ENCODE measurements around the gene SORCS2. TPM values are rescaled to one million over a fixed set of nuclear protein-coding genes. Genes with fewer than 3 reads are reported as not detected.

SORCS2 gene
- polyA plus RNA-seq, 1 of the 3 experiments (the other 2 are of a cell fraction) = 1.6 TPM

- CTCF ChIA-PET = interaction anchor here (1.7 to 3.2 kb wide), 2 partner anchors 33 to 70 kb away, joined by 6 to 11 read pairs; partner anchors contain the start of gene SORCS2
- TF ChIP-seq NFIC (IDR thresholded peaks at IDR 0.05; ENCODE audit: borderline replicate concordance) (no peak), RAD21 (IDR thresholded peaks at IDR 0.05; ENCODE audit: low read length) (no peak), ZBTB33 (IDR thresholded peaks at IDR 0.05; ENCODE audit: borderline replicate concordance, low read depth) (no peak), IRF3 (IDR thresholded peaks at IDR 0.05; ENCODE audit: low read depth, low read length) (no peak), FOXJ3 (CRISPR knock-in tag; IDR thresholded peaks at IDR 0.05) (no peak), FOXM1 (IDR thresholded peaks at IDR 0.05; ENCODE audit: low read depth) (no peak), GATA2 (CRISPR knock-in tag; IDR thresholded peaks at IDR 0.05) (no peak), CHD2 (IDR thresholded peaks at IDR 0.05; ENCODE audit: low read length, partially characterized antibody) (no peak), MAX (IDR thresholded peaks at IDR 0.05; ENCODE audit: low read depth) (no peak), PBX3 (IDR thresholded peaks at IDR 0.05) (no peak)
Observed at GRCh38 chr4:7262134-7262533, 69.8 kb downstream of the SORCS2 start.

GRCh38 chr4:7263166-7263565 lies 70.8 kb downstream of the SORCS2 start:
- WGBS (ENCODE audit: low lambda C conversion rate) = 82% methylated on average over 3 of the region's 11 CpGs
- no peaks in the 10 kb centered on the region for H3K79me2 ChIP-seq (ENCODE audit: insufficient read depth)
- H3K36me3 ChIP-seq (replicated peaks in 1 of 2; ENCODE audit: control insufficient read depth in 1 of 2, insufficient read depth in 2 of 2, low read length in 1 of 2) = no peaks in the 10 kb centered on the region
- no peaks in the 10 kb centered on the region for H3K27me3 ChIP-seq (ENCODE audit: insufficient read depth)
- H3F3A ChIP-seq (replicated peaks; ENCODE audit: insufficient read depth) = no peaks in the 10 kb centered on the region
- no peaks in the 10 kb centered on the region for H3K9me2 ChIP-seq
- no peaks in the 10 kb centered on the region for H3K9me3 ChIP-seq
- TF ChIP-seq ZBTB33 (IDR thresholded peaks at IDR 0.05; ENCODE audit: borderline replicate concordance, low read depth) = no peak
- no peak for TF ChIP-seq EP300 (IDR thresholded peaks at IDR 0.05; ENCODE audit: borderline replicate concordance in 1 of 2, low read depth in 1 of 2, low read length in 1 of 2)
- TF ChIP-seq JUND (IDR thresholded peaks at IDR 0.05) = no peak
- no peak for TF ChIP-seq SMC3 (IDR thresholded peaks at IDR 0.05; ENCODE audit: low read depth, low read length)
- no peak overlapping the region for H3K4me3 ChIP-seq (ENCODE audit: low read depth in 2 of 2, low read length in 1 of 2)
- H3K4me1 ChIP-seq (ENCODE audit: control insufficient read depth in 1 of 2, insufficient read depth in 2 of 2, low read depth in 1 of 2, low read length in 1 of 2) = peaks cover 0 to 12% of the 10 kb centered on the region in 2 experiments; a peak in 2 of 4 replicates
- CTCF ChIA-PET = no interaction called here
- H3K27ac ChIP-seq (ENCODE audit: low read depth in 2 of 2, low read length in 1 of 2) = no peak overlapping the region
- no peak for DNase-seq
- POLR2A ChIA-PET = no interaction called here
- no peak overlapping the region for H3K4me2 ChIP-seq
- H3K9ac ChIP-seq = no peak overlapping the region
- H4K20me1 ChIP-seq (ENCODE audit: insufficient read depth) = no peaks in the 10 kb centered on the region
- H2AFZ ChIP-seq (ENCODE audit: low read depth) = no peak overlapping the region

More at GRCh38 chr4:7262134-7262533, 69.8 kb downstream of the SORCS2 start:
- H3K36me3 ChIP-seq (replicated peaks in 1 of 2; ENCODE audit: control insufficient read depth in 1 of 2, insufficient read depth in 2 of 2, low read length in 1 of 2) = no peaks in the 10 kb centered on the region
- H3K9ac ChIP-seq = no peak overlapping the region
- no peak overlapping the region for H3K4me3 ChIP-seq (ENCODE audit: low read depth in 2 of 2, low read length in 1 of 2)
- H3K79me2 ChIP-seq (ENCODE audit: insufficient read depth) = no peaks in the 10 kb centered on the region
- H3K9me3 ChIP-seq = no peaks in the 10 kb centered on the region
- no peak overlapping the region for H3K27ac ChIP-seq (ENCODE audit: low read depth in 2 of 2, low read length in 1 of 2)
- 54% methylated on average over 1 of the region's 1 CpG for WGBS (ENCODE audit: low lambda C conversion rate)
- H3F3A ChIP-seq (replicated peaks; ENCODE audit: insufficient read depth) = no peaks in the 10 kb centered on the region
- H4K20me1 ChIP-seq (ENCODE audit: insufficient read depth) = no peaks in the 10 kb centered on the region
- POLR2A ChIA-PET = no interaction called here
- DNase-seq = no peak
- H3K9me2 ChIP-seq = no peaks in the 10 kb centered on the region
- H3K4me1 ChIP-seq (ENCODE audit: control insufficient read depth in 1 of 2, insufficient read depth in 2 of 2, low read depth in 1 of 2, low read length in 1 of 2) = peaks cover 0 to 18% of the 10 kb centered on the region in 2 experiments; a peak in 2 of 4 replicates
- no peak overlapping the region for H3K4me2 ChIP-seq
- no peak overlapping the region for H2AFZ ChIP-seq (ENCODE audit: low read depth)
- no peaks in the 10 kb centered on the region for H3K27me3 ChIP-seq (ENCODE audit: insufficient read depth)

Measured in SK-N-SH (cell line).